ENCODE data around the gene RBM10. TPM values are rescaled to one million over a fixed set of nuclear protein-coding genes. Genes with fewer than 3 reads are reported as not detected.

RBM10 gene
- total RNA-seq, 2 experiments from 2014 or later: 44.9 to 45.6 TPM

DNA sequence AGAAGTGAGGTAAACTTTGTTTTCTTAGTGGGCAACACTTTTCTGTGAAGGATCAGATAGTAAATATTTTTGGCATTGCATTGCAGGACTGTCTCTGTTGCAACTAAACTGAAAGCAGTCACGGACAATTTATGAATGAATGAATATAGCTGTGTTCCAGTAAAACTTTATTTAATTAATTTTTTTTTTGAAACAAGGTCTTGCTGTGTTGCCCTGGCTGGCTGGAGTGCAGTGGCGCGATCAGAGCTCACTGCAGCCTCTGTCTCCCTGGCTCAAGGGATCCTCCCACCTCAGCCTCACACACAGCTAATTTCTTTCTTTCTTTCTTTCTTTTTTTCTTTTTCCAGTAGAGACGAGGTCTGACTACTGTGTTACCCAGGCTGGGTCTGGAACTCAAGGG is 15.8 kb downstream of the RBM10 start:
- BruUV-seq (replicated peaks): no TSS peak
- no peak overlapping the region for H3K27ac ChIP-seq (ENCODE audit: low read depth, low read length, poor library complexity, severe bottlenecking)
- H3K4me1 ChIP-seq (ENCODE audit: insufficient read depth, low read length, poor library complexity, severe bottlenecking): no peaks in the 10 kb centered on the region
- H4K20me1 ChIP-seq (ENCODE audit: insufficient read depth, low read length): no peaks in the 10 kb centered on the region
- no peak overlapping the region for H3K4me2 ChIP-seq (ENCODE audit: low read length)
- ChIA-PET POLR2A (no interaction called here), CTCF (ENCODE audit: unreplicated experiment) (no interaction called here)
- H2AFZ ChIP-seq (ENCODE audit: low read length): no peak overlapping the region
- H3K9me2 ChIP-seq (ENCODE audit: insufficient read depth, low read length): no peaks in the 10 kb centered on the region
- H3K79me2 ChIP-seq (ENCODE audit: insufficient read depth, low read depth, low read length): peaks cover 48% of the 10 kb centered on the region
- intact Hi-C loops (cut with micrococcal nuclease; ENCODE audit: unreplicated experiment): no loop called here
- no peak for DNase-seq (ENCODE audit: low spot score)
- no peaks in the 10 kb centered on the region for H3K9me3 ChIP-seq (ENCODE audit: low read length)
- TF ChIP-seq, protein P1, sequence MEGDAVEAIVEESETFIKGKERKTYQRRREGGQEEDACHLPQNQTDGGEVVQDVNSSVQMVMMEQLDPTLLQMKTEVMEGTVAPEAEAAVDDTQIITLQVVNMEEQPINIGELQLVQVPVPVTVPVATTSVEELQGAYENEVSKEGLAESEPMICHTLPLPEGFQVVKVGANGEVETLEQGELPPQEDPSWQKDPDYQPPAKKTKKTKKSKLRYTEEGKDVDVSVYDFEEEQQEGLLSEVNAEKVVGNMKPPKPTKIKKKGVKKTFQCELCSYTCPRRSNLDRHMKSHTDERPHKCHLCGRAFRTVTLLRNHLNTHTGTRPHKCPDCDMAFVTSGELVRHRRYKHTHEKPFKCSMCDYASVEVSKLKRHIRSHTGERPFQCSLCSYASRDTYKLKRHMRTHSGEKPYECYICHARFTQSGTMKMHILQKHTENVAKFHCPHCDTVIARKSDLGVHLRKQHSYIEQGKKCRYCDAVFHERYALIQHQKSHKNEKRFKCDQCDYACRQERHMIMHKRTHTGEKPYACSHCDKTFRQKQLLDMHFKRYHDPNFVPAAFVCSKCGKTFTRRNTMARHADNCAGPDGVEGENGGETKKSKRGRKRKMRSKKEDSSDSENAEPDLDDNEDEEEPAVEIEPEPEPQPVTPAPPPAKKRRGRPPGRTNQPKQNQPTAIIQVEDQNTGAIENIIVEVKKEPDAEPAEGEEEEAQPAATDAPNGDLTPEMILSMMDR (conservative IDR thresholded peaks at IDR 0.05; ENCODE audit: low read length): no peak
- no peak for TF ChIP-seq EZH2phosphoT487 (IDR thresholded peaks at IDR 0.05; ENCODE audit: borderline replicate concordance, low read depth, low read length)
- H3K4me3 ChIP-seq (ENCODE audit: low read depth, low read length, poor library complexity, severe bottlenecking): no peak overlapping the region
- H3K36me3 ChIP-seq (ENCODE audit: insufficient read depth, low read length): peaks cover 74% of the 10 kb centered on the region

DNA sequence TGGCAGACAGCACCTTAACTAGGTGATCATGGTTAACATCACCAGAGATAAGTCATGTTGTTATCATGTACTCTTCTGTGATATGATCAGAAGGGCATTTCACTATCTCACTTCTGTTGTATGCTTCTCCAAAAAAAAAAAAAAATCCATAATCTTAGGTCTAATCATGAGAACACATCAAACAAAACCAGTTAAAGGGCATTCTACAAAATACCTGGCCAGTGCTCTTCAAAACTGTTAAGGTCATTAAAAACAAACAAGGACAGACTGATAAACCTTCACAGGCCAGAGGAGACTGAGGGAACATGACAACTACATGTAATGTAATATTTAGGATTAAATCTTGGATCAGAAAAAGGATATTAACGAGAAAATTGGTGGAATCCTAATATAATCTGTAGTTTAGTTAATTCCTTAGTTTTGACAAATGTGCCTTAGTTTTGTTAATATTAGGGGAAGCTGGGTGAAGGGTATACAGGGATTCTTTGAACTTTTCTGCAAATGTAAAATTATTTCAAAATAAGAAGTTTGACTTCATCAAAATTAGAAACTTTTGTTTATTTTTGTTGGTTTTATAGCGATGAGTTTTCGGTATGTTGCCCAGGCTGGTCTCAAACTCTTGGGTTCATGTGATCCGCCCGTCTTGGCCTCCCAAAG is 18.0 kb downstream of the RBM10 start:
- Histone ChIP-seq H3K4me3 (ENCODE audit: low read depth, low read length, poor library complexity, severe bottlenecking) (no peak overlapping the region), H3K27ac (ENCODE audit: low read depth, low read length, poor library complexity, severe bottlenecking) (no peak overlapping the region), H4K20me1 (ENCODE audit: insufficient read depth, low read length) (no peaks in the 10 kb centered on the region), H3K4me2 (ENCODE audit: low read length) (no peak overlapping the region), H3K9me3 (ENCODE audit: low read length) (no peaks in the 10 kb centered on the region), H3K9me2 (ENCODE audit: insufficient read depth, low read length) (no peaks in the 10 kb centered on the region), H3K36me3 (ENCODE audit: insufficient read depth, low read length) (peaks cover 51% of the 10 kb centered on the region), H3K79me2 (ENCODE audit: insufficient read depth, low read depth, low read length) (peaks cover 39% of the 10 kb centered on the region), H2AFZ (ENCODE audit: low read length) (no peak overlapping the region), H3K4me1 (ENCODE audit: insufficient read depth, low read length, poor library complexity, severe bottlenecking) (no peaks in the 10 kb centered on the region)
- ChIA-PET CTCF (ENCODE audit: unreplicated experiment) (no interaction called here), POLR2A (interaction anchor here (1.2 kb wide), 1 partner anchor 12 kb away, joined by 3 read pairs; no protein-coding TSS in a partner anchor)
- no TSS peak for BruUV-seq (replicated peaks)
- no peak for DNase-seq (ENCODE audit: low spot score)
- intact Hi-C loops (cut with micrococcal nuclease; ENCODE audit: unreplicated experiment): no loop called here
- TF ChIP-seq, protein P1 (conservative IDR thresholded peaks at IDR 0.05; ENCODE audit: low read length): no peak
- TF ChIP-seq EZH2phosphoT487 (IDR thresholded peaks at IDR 0.05; ENCODE audit: borderline replicate concordance, low read depth, low read length): no peak

DNA sequence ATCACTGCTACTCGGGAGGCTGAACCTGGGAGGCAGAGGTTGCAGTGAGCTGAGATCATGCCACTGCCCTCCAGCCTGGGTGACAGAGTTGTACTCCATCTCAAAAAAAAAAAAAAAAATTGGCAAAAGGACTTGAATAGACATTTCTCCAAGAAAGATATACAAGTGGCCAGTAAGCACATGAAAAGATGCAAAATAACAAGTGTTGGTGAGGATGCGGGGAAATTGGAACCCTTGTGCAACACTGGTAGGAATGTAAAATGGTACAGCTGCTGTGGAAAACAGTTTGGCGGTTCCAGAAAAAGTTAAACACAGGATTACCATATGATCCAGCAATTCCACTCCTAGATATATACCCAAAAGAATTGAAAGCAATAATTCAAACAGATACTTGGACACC is 19.4 kb downstream of the RBM10 start:
- Histone ChIP-seq H3K79me2 (ENCODE audit: insufficient read depth, low read depth, low read length) (peaks cover 33% of the 10 kb centered on the region; the same call in 1 of the 2 replicates), H4K20me1 (ENCODE audit: insufficient read depth, low read length) (no peaks in the 10 kb centered on the region), H3K4me1 (ENCODE audit: insufficient read depth, low read length, poor library complexity, severe bottlenecking) (no peaks in the 10 kb centered on the region), H3K9me3 (ENCODE audit: low read length) (no peaks in the 10 kb centered on the region), H2AFZ (ENCODE audit: low read length) (no peak overlapping the region), H3K9me2 (ENCODE audit: insufficient read depth, low read length) (no peaks in the 10 kb centered on the region), H3K36me3 (ENCODE audit: insufficient read depth, low read length) (peaks cover 42% of the 10 kb centered on the region), H3K4me2 (ENCODE audit: low read length) (no peak overlapping the region), H3K4me3 (ENCODE audit: low read depth, low read length, poor library complexity, severe bottlenecking) (no peak overlapping the region), H3K27ac (ENCODE audit: low read depth, low read length, poor library complexity, severe bottlenecking) (no peak overlapping the region)
- BruUV-seq (replicated peaks): no TSS peak
- intact Hi-C loops (cut with micrococcal nuclease; ENCODE audit: unreplicated experiment): no loop called here
- ChIA-PET CTCF (ENCODE audit: unreplicated experiment) (no interaction called here), POLR2A (no interaction called here)
- DNase-seq (ENCODE audit: low spot score): no peak
- TF ChIP-seq, protein P1 (conservative IDR thresholded peaks at IDR 0.05; ENCODE audit: low read length): no peak
- no peak for TF ChIP-seq EZH2phosphoT487 (IDR thresholded peaks at IDR 0.05; ENCODE audit: borderline replicate concordance, low read depth, low read length)
